Natural killer cell (primary cell): ENCODE results near the gene CNPY3. TPM values are rescaled to one million over a fixed set of nuclear protein-coding genes. Genes with fewer than 3 reads are reported as not detected.

Experiments
- ATAC-seq, 3 donors: fragments of 150-1000 bp in 2 of 3; fragments of 200-7000 bp in 1 of 3; cut with Tn5 transposase; 1 replicate in 1 of 3; 2 replicates in 2 of 3; pipeline ENCODE4 v1.10.0; 2021; ENCODE audit warnings: mild to moderate bottlenecking in 2 of 3, moderate library complexity in 2 of 3
- DNase-seq, 2 donors: peaks; one replicate each; pipeline versions ENCODE4 v3.0.0 to v3.0.0-alpha.2; 2013 to 2021; ENCODE audit warnings: mixed read lengths in 1 of 2
- H3K27ac ChIP-seq: one replicate; pipeline ENCODE4 v1.5.1; 2013; ENCODE audit warnings: mild to moderate bottlenecking, low read length
- H3K27me3 ChIP-seq: one replicate; pipeline ENCODE4 v1.6.1; 2013; ENCODE audit warnings: low read length; ENCODE audit not compliant: control insufficient read depth, insufficient read depth
- H3K36me3 ChIP-seq: one replicate; pipeline ENCODE4 v1.6.1; 2013; ENCODE audit warnings: low read length; ENCODE audit not compliant: control insufficient read depth, insufficient read depth
- H3K4me1 ChIP-seq: one replicate; pipeline ENCODE4 v1.6.1; 2013; ENCODE audit warnings: low read length; ENCODE audit not compliant: control insufficient read depth, insufficient read depth
- H3K4me3 ChIP-seq: one replicate; pipeline ENCODE4 v1.5.1; 2013; ENCODE audit warnings: low read length
- H3K9me3 ChIP-seq: one replicate; pipeline ENCODE4 v1.6.1; 2013; ENCODE audit warnings: low read length; ENCODE audit not compliant: control insufficient read depth, insufficient read depth
- H3K27ac Mint-ChIP-seq, 2 donors: one replicate each; pipeline ENCODE4 v1.8.0; 2022; ENCODE audit warnings: mild to moderate bottlenecking in 2 of 2, mixed read lengths in 2 of 2, moderate library complexity in 1 of 2
- H3K27me3 Mint-ChIP-seq, 2 donors: one replicate each; pipeline ENCODE4 v1.8.0; 2022; ENCODE audit warnings: low read depth in 2 of 2, mixed read lengths in 2 of 2
- H3K36me3 Mint-ChIP-seq: one replicate; pipeline ENCODE4 v1.8.0; 2022; ENCODE audit warnings: mixed read lengths
- H3K4me1 Mint-ChIP-seq, 2 donors: one replicate each; pipeline ENCODE4 v1.8.0; 2022; ENCODE audit warnings: mixed read lengths in 2 of 2
- H3K4me3 Mint-ChIP-seq: one replicate; pipeline ENCODE4 v1.8.0; 2022; ENCODE audit warnings: mild to moderate bottlenecking, moderate library complexity, mixed read lengths
- H3K9me3 Mint-ChIP-seq, 2 donors: one replicate each; pipeline ENCODE4 v1.8.0; 2022; ENCODE audit warnings: mixed read lengths in 2 of 2
- WGBS: methylation state at CpG from one replicate; pipeline ENCODE4 v1.1.7; 2013; ENCODE audit warnings: missing lambda C conversion rate; ENCODE audit not compliant: insufficient coverage; 5-methylcytosine and 5-hydroxymethylcytosine counted together
- intact Hi-C: fragments of 100-400 bp; cut with micrococcal nuclease; formaldehyde crosslinking; loops from one replicate; pipeline ENCODE4 v1.14.2; 2022
- total RNA-seq, 4 donors: library from RNA; stranded (reverse); fragments of 120-200 nt in 1 of 4; gene quantifications; one replicate each; pipeline versions ENCODE4 v1.2.3 to v1.2.4, GENCODE V29; 2013 to 2022
- TF ChIP-seq, protein P1 (sequence below): fragments of 200-600 bp; IDR thresholded peaks from one replicate; pipeline ENCODE4 v1.8.0; 2022; ENCODE audit warnings: antibody characterized with exemption

Gene CNPY3
- total RNA-seq, 3 donors from 2014 or later (not counting 1 experiment from before 2014, with no cell fraction given), result 52.4 to 71.2 (median 59.8) TPM

- WGBS, result 89% methylated on average over 8 of the region's 10 CpGs
- no peak for ATAC-seq
- H3K4me3 Mint-ChIP-seq, result no peak overlapping the region
- TF ChIP-seq, protein P1, sequence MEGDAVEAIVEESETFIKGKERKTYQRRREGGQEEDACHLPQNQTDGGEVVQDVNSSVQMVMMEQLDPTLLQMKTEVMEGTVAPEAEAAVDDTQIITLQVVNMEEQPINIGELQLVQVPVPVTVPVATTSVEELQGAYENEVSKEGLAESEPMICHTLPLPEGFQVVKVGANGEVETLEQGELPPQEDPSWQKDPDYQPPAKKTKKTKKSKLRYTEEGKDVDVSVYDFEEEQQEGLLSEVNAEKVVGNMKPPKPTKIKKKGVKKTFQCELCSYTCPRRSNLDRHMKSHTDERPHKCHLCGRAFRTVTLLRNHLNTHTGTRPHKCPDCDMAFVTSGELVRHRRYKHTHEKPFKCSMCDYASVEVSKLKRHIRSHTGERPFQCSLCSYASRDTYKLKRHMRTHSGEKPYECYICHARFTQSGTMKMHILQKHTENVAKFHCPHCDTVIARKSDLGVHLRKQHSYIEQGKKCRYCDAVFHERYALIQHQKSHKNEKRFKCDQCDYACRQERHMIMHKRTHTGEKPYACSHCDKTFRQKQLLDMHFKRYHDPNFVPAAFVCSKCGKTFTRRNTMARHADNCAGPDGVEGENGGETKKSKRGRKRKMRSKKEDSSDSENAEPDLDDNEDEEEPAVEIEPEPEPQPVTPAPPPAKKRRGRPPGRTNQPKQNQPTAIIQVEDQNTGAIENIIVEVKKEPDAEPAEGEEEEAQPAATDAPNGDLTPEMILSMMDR, result no peak
- Histone ChIP-seq H3K36me3 (no peaks in the 10 kb centered on the region), H3K9me3 (no peaks in the 10 kb centered on the region), H3K27me3 (no peaks in the 10 kb centered on the region), H3K4me1 (no peaks in the 10 kb centered on the region), H3K27ac (no peak overlapping the region), H3K4me3 (no peak overlapping the region)
- H3K9me3 Mint-ChIP-seq, result no peaks in the 10 kb centered on the region
- no peaks in the 10 kb centered on the region for H3K36me3 Mint-ChIP-seq
- intact Hi-C loops, result no loop called here
- peaks cover 0 to 9% of the 10 kb centered on the region in 2 donors for H3K27me3 Mint-ChIP-seq
- no peaks in the 10 kb centered on the region for H3K4me1 Mint-ChIP-seq
- no peak overlapping the region for H3K27ac Mint-ChIP-seq
- DNase-seq, result no peak
Observed at GRCh38 chr6:42909835-42910234, 19.4 kb upstream of the CNPY3 start.

DNA sequence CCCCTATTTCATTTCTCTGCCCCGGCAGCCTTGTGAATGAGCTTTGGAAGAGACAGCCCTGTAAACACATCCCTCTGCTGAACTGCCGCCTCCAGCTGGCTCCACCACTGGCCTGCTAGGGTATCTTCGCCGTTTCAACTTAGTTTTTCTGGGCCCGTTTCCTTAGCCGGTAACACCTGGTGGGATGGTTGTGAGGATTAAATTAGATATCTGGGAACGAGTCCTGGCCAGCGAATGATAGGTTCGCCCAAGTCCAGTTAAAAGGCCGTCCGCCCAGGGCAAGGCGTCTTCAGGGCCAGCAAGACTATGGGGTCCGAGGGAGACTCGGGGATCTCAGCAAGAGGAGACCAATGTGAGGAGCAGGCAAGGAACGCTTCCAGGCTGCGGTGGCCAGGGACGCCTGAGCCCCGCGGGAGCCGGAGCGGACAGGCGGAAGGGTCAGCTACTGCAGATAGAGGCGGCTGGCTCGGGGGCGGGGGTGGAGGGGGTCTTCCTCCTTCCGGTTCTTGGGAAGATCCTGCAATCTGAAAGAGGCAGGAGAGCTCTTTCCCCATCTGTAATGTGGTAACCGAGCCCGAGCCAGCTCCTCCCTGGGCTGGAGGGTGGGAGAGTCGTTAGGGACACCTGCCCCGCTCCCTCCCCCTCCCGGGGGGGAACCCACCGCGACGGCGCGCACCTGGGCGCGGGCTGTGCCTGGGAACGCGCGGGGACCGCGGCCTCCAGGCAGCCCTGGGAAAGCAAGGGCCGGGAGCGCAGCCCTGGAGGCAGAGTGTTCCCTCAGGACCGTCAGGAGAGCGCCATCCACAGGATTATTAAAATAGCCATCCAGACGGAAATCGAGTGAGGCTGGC, 17.9 kb upstream of the CNPY3 start:
- no peak overlapping the region for H3K4me3 Mint-ChIP-seq
- ATAC-seq (no peak), DNase-seq (no peak)
- Histone ChIP-seq H3K36me3 (no peaks in the 10 kb centered on the region), H3K4me3 (no peak overlapping the region), H3K4me1 (no peaks in the 10 kb centered on the region), H3K27ac (no peak overlapping the region), H3K27me3 (no peaks in the 10 kb centered on the region), H3K9me3 (no peaks in the 10 kb centered on the region)
- WGBS, result 29% methylated on average over 49 of the region's 49 CpGs
- H3K27ac Mint-ChIP-seq, result no peak overlapping the region
- TF ChIP-seq, protein P1, result no peak
- peaks cover 0 to 9% of the 10 kb centered on the region in 2 donors for H3K27me3 Mint-ChIP-seq
- no peaks in the 10 kb centered on the region for H3K36me3 Mint-ChIP-seq
- no peaks in the 10 kb centered on the region for H3K9me3 Mint-ChIP-seq
- no peaks in the 10 kb centered on the region for H3K4me1 Mint-ChIP-seq
- intact Hi-C loops, result no loop called here

DNA sequence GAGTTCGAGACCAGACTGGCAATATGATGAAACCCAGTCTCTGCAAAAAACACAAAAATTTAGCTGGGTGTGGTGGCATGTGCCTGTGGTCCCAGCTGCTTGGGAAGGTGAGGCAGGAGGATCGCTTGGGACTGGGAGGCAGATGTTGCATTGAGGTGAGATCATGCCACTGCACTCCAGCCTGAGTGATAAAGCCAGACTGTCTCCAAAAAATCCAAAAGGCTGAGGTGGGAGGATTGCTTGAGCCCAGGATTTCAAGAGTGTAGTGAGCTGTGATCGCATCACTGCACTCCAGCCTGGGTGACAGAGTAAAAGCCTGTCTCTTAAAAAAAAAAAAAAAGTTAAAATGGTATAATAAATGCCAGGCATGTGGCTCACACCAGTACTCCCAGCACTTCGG, 14.7 kb upstream of the CNPY3 start:
- intact Hi-C loops, result no loop called here
- no peaks in the 10 kb centered on the region for H3K36me3 ChIP-seq
- ATAC-seq (no peak), DNase-seq (no peak)
- Mint-ChIP-seq H3K36me3 (no peaks in the 10 kb centered on the region), H3K4me3 (no peak overlapping the region), H3K27me3 (peaks cover 0 to 9% of the 10 kb centered on the region in 2 donors), H3K27ac (no peak overlapping the region), H3K9me3 (no peaks in the 10 kb centered on the region), H3K4me1 (no peaks in the 10 kb centered on the region)
- no peaks in the 10 kb centered on the region for H3K4me1 ChIP-seq
- WGBS, result 87% methylated on average over 4 of the region's 4 CpGs
- H3K9me3 ChIP-seq, result no peaks in the 10 kb centered on the region
- H3K4me3 ChIP-seq, result no peak overlapping the region
- no peaks in the 10 kb centered on the region for H3K27me3 ChIP-seq
- TF ChIP-seq, protein P1, result no peak
- H3K27ac ChIP-seq, result no peak overlapping the region
